Tibial artery (tissue), 4 donors: ENCODE results near the gene RIPOR2.

Source experiments
- DNase-seq, 2 donors: peaks; one replicate each; pipeline ENCODE4 v3.0.0-alpha.2; 2019
- H3K27ac ChIP-seq, 2 donors: fragments of 200-600 bp; sonication (generic) in 1 of 2; 1 replicate in 1 of 2; 2 replicates in 1 of 2; pipeline ENCODE4 v1.5.1; 2018 to 2019; ENCODE audit warnings: mild to moderate bottlenecking in 1 of 2
- H3K27me3 ChIP-seq, 2 donors: fragments of 200-600 bp; sonication (generic) in 1 of 2; one replicate each; pipeline versions ENCODE4 v1.5.1 to v1.6.0; 2016 to 2019
- H3K36me3 ChIP-seq, 3 donors: fragments of 200-600 bp; sonication (generic) in 2 of 3; one replicate each; pipeline ENCODE4 v1.5.1; 2016 to 2019; ENCODE audit warnings: mild to moderate bottlenecking in 2 of 3
- H3K4me1 ChIP-seq, 4 donors: fragments of 200-600 bp; sonication (generic) in 2 of 4; 1 replicate in 3 of 4; 2 replicates in 1 of 4; pipeline ENCODE4 v1.5.1; 2016 to 2019
- H3K4me3 ChIP-seq, 2 donors: fragments of 200-600 bp; sonication (generic) in 1 of 2; 1 replicate in 1 of 2; 2 replicates in 1 of 2; pipeline ENCODE4 v1.5.1; 2018 to 2019; ENCODE audit warnings: mild to moderate bottlenecking in 2 of 2
- H3K9me3 ChIP-seq, 3 donors: fragments of 200-600 bp; sonication (generic) in 1 of 3; one replicate each; pipeline ENCODE4 v1.5.1; 2016 to 2019
- intact Hi-C: fragments of 100-400 bp; cut with DNase I; formaldehyde crosslinking; loops from one replicate; pipeline ENCODE4 v1.15.0; 2023; ENCODE audit warnings: low total_unique reads
- TF ChIP-seq, protein P1 (sequence below), 2 experiments: fragments of 200-600 bp in 1 of 2; fragments of 450-650 bp in 1 of 2; IDR thresholded peaks; one replicate each; pipeline ENCODE4 v1.5.1; 2017 to 2019; ENCODE audit warnings: antibody characterized with exemption in 2 of 2, mild to moderate bottlenecking in 1 of 2, moderate library complexity in 1 of 2

The RIPOR2 gene

DNA sequence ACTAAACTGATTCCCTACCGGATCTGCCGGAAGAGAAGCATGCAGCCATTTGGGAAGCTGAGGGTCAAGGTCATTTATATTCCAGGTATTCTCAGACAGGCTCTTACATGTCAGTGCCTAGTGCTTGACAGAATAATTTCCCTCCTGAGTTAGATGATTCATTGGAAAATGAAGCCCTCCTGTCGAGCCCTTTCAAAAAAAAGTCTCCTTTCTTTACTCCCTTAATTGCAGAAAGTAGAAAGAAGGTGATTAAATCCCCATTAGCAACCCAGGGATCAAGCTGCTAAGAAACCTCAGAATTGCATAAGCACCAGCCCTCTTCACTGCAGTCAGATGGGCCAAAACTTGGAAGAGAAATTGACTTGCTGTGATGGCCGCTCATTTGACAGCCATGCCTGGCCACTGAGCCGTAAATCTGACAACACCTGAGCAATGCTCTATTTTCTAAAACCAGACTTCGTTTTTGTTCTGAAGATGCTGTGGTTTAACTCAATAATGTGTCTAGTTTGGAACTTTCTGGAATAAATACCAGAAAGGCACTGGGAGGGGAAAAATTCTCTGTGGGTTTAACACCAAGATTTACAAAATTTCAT, 76.1 kb downstream of the RIPOR2 start:
- H3K4me3 ChIP-seq, result no peak overlapping the region
- H3K4me1 ChIP-seq, result peaks cover 0 to 7% (median 5%) of the 10 kb centered on the region in 4 donors
- H3K9me3 ChIP-seq, result no peaks in the 10 kb centered on the region
- TF ChIP-seq, protein P1, sequence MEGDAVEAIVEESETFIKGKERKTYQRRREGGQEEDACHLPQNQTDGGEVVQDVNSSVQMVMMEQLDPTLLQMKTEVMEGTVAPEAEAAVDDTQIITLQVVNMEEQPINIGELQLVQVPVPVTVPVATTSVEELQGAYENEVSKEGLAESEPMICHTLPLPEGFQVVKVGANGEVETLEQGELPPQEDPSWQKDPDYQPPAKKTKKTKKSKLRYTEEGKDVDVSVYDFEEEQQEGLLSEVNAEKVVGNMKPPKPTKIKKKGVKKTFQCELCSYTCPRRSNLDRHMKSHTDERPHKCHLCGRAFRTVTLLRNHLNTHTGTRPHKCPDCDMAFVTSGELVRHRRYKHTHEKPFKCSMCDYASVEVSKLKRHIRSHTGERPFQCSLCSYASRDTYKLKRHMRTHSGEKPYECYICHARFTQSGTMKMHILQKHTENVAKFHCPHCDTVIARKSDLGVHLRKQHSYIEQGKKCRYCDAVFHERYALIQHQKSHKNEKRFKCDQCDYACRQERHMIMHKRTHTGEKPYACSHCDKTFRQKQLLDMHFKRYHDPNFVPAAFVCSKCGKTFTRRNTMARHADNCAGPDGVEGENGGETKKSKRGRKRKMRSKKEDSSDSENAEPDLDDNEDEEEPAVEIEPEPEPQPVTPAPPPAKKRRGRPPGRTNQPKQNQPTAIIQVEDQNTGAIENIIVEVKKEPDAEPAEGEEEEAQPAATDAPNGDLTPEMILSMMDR (IDR thresholded peaks at IDR 0.05), result no peak
- H3K27me3 ChIP-seq, result no peaks in the 10 kb centered on the region
- H3K36me3 ChIP-seq, result peaks cover 0 to 17% (median 0%) of the 10 kb centered on the region in 3 donors
- no peak for DNase-seq
- intact Hi-C loops, result loop anchor here (5.0 kb wide), 1 partner anchor 138 kb away; no protein-coding TSS in a partner anchor
- no peak overlapping the region for H3K27ac ChIP-seq

DNA sequence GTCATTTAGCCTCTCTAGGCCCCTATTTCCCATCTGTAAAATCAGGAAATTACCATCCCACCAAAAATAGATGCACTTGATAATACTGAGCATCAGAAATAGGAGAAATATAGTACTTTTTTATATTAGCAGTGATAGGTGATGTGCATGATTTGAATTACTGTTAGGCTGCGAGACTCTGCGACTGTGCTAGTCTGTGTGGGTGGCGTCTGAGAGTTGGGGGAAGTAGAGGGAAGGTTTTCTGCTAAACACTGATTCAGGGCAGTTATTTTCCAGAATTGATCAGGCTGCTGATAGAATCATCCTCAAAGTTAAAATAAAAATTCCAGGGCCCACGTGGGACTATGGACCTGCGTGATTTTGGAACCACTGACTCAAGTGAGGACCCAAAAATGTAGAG, 76.6 kb downstream of the RIPOR2 start:
- intact Hi-C loops, result no loop called here
- H3K36me3 ChIP-seq, result peaks cover 0 to 11% (median 0%) of the 10 kb centered on the region in 3 donors
- TF ChIP-seq, protein P1 (IDR thresholded peaks at IDR 0.05), result no peak
- H3K27me3 ChIP-seq, result no peaks in the 10 kb centered on the region
- no peak overlapping the region for H3K27ac ChIP-seq
- H3K9me3 ChIP-seq, result no peaks in the 10 kb centered on the region
- H3K4me3 ChIP-seq, result no peak overlapping the region
- peaks cover 0 to 7% (median 5%) of the 10 kb centered on the region in 4 donors for H3K4me1 ChIP-seq
- no peak for DNase-seq

DNA sequence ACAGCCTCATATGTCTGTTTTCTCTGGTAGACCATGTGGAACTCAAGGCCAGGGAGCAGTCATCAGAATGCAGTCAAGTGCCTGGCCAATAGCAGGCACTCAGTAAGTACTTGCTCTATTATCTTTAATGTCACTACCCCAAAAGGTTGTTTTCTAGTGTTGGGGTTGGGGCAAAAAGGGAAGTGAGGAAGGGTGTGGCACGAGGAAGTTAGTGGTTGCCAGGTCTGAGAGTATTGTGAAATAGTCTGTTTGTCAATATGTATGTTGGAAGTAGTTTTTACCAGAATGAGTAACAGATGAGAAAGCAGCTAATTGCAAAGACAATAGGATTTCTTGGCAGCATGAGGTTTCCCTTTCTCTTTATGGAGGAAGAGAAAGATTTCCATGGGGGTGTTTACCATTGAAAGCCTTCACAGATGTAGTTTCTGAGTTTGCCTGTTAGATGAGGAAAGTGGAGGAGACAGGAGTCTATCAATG, 77.5 kb downstream of the RIPOR2 start:
- Histone ChIP-seq H3K27ac (no peak overlapping the region), H3K27me3 (no peaks in the 10 kb centered on the region)
- TF ChIP-seq, protein P1 (IDR thresholded peaks at IDR 0.05), result no peak

DNA sequence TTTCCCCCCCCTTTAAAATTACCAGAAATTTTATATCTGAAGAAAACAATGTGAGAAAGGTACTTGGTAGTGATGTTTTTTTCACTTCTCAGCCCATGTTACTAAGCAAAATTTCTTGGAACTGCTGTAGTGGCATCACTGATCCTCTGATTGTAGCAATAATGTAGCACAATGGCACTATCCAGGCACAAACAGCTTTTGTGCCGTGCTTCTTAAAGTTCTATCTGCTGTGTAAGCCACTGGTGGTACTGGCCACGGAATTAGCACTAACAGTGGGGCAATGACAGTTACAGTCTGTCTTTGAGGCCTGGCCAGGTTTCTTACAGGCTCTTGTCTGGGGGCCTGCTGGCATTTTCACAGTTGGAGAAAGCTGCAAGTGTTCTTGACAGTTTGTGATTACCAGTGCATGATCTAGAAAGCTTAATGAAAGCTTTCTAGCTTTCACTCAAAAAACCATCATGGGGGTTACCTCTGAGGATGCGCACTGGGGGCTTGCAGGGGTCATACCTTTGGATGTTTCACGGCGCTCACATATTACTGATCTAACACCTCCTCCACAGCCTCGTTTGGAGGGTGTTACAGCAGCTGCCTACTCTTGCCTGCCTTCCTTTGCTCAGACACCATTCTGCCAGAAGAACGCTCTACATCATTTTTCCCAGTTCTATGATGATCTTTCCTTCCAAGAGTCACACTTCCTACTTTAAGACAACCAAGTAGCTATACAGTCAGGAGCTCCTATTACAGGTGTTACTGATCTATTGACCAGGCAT, 78.7 kb downstream of the RIPOR2 start:
- TF ChIP-seq, protein P1 (IDR thresholded peaks at IDR 0.05), result no peak
- intact Hi-C loops, result loop anchor here (2.0 kb wide), 1 partner anchor 214 kb away; no protein-coding TSS in a partner anchor
- Histone ChIP-seq H3K4me1 (peaks cover 0 to 7% (median 5%) of the 10 kb centered on the region in 4 donors), H3K27ac (no peak overlapping the region), H3K9me3 (no peaks in the 10 kb centered on the region), H3K27me3 (no peaks in the 10 kb centered on the region), H3K36me3 (peaks cover 0 to 1% (median 0%) of the 10 kb centered on the region in 3 donors), H3K4me3 (no peak overlapping the region)
- no peak for DNase-seq

More for the DNA sequence above, 77.5 kb downstream of the RIPOR2 start:
- Histone ChIP-seq H3K4me1 (peaks cover 0 to 7% (median 5%) of the 10 kb centered on the region in 4 donors), H3K36me3 (peaks cover 0 to 6% (median 0%) of the 10 kb centered on the region in 3 donors), H3K9me3 (no peaks in the 10 kb centered on the region), H3K4me3 (no peak overlapping the region)
- intact Hi-C loops, result no loop called here
- DNase-seq, result no peak

DNA sequence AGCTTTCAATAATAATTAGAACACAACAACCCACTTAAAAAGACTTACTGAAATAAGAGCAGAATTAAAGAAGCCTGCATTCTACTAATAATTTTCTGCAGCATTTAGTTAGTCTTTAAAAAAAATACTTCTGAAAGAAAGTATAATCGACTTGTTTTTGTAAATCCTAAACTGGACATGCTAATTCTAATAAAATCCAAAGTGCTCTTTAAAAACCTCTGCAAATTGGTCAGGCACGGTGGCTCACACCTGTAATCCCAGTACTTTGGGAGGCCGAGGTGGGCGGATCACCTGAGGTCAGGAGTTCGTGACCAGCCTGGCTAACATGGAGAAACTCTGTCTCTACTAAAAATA, 79.5 kb downstream of the RIPOR2 start:
- H3K4me3 ChIP-seq, result no peak overlapping the region
- TF ChIP-seq, protein P1 (IDR thresholded peaks at IDR 0.05), result no peak
- no peaks in the 10 kb centered on the region for H3K27me3 ChIP-seq
- H3K36me3 ChIP-seq, result no peaks in the 10 kb centered on the region
- H3K4me1 ChIP-seq, result peaks cover 0 to 7% (median 5%) of the 10 kb centered on the region in 4 donors
- DNase-seq, result no peak
- intact Hi-C loops, result loop anchor here (2.0 kb wide), 1 partner anchor 215 kb away; no protein-coding TSS in a partner anchor
- no peaks in the 10 kb centered on the region for H3K9me3 ChIP-seq
- H3K27ac ChIP-seq, result no peak overlapping the region
